IMR-90 (cell line): Measurements from ENCODE around the gene CNTNAP1. TPM values are rescaled to one million over a fixed set of nuclear protein-coding genes. Genes with fewer than 3 reads are reported as not detected.

ENCODE experiments used
- ATAC-seq: fragments of 200-7000 bp; cut with Tn5 transposase; 2 replicates; pipeline ENCODE4 v1.9.1; 2020; ENCODE audit warnings: low read depth, mild to moderate bottlenecking, moderate library complexity
- BruUV-seq: library from RNA; stranded (reverse); fragments of 400-500 nt; replicated peaks from 2 replicates; lab custom pipeline; 2021; lab: Mats Ljungman, UMichigan
- CTCF ChIA-PET: fragments of 300-600 bp; formaldehyde crosslinking; extraction: SDS; loops from one replicate; lab custom pipeline; 2021; ENCODE audit warnings: antibody characterized with exemption; lab: Yijun Ruan, JAX
- POLR2A ChIA-PET: fragments of 300-600 bp; sonication (Branson Sonifier 250); formaldehyde crosslinking; loops from one replicate; lab custom pipeline; 2022; ENCODE audit warnings: antibody characterized with exemption; ENCODE audit not compliant: unreplicated experiment; lab: Charles Lee
- DNase-seq: peaks from one replicate; pipeline ENCODE4 v3.0.0; 2013
- H2AFZ ChIP-seq: replicated peaks from 2 replicates; pipeline ENCODE3; 2013; ENCODE audit warnings: low read length, mild to moderate bottlenecking; ENCODE audit not compliant: poor library complexity
- H2AK5ac ChIP-seq: 2 replicates; pipeline ENCODE4 v1.6.1; 2013; ENCODE audit warnings: low read depth, low read length, inconsistent platforms
- H2AK9ac ChIP-seq: replicated peaks from 2 replicates; pipeline ENCODE3; 2013; ENCODE audit warnings: mild to moderate bottlenecking, low read depth, low read length, moderate library complexity; ENCODE audit not compliant: poor library complexity
- H2BK120ac ChIP-seq: 2 replicates; pipeline ENCODE4 v1.6.1; 2013; ENCODE audit warnings: low read depth, low read length, inconsistent platforms
- H2BK15ac ChIP-seq: 3 replicates; pipeline ENCODE4 v1.6.1; 2013; ENCODE audit warnings: low read depth, low read length, inconsistent platforms
- H2BK20ac ChIP-seq: 2 replicates; pipeline ENCODE4 v1.6.1; 2013; ENCODE audit warnings: low read depth, mild to moderate bottlenecking, inconsistent platforms, low read length, moderate library complexity
- H2BK5ac ChIP-seq: 2 replicates; pipeline ENCODE4 v1.6.1; 2013; ENCODE audit warnings: mild to moderate bottlenecking, low read depth, low read length, inconsistent platforms; ENCODE audit not compliant: poor library complexity, severe bottlenecking
- H3K14ac ChIP-seq: replicated peaks from 2 replicates; pipeline ENCODE4 v1.6.1; 2013; ENCODE audit warnings: low read depth, low read length, inconsistent platforms
- H3K18ac ChIP-seq: 2 replicates; pipeline ENCODE4 v1.6.1; 2013; ENCODE audit warnings: low read depth, low read length, control low read depth
- H3K23ac ChIP-seq: 2 replicates; pipeline ENCODE4 v1.6.1; 2013; ENCODE audit warnings: low read depth, low read length, inconsistent platforms
- H3K27ac ChIP-seq: 2 replicates; pipeline ENCODE4 v1.5.1; 2013; ENCODE audit warnings: mild to moderate bottlenecking, control low read depth, low read length; ENCODE audit not compliant: insufficient read depth
- H3K27me3 ChIP-seq: 2 replicates; pipeline ENCODE4 v1.6.1; 2013; ENCODE audit warnings: low read length; ENCODE audit not compliant: control insufficient read depth, insufficient read depth
- H3K36me3 ChIP-seq: 2 replicates; pipeline ENCODE4 v1.6.1; 2013; ENCODE audit warnings: low read length, mixed read lengths; ENCODE audit not compliant: control insufficient read depth, insufficient read depth
- H3K4ac ChIP-seq: 2 replicates; pipeline ENCODE4 v1.6.1; 2013; ENCODE audit warnings: low read depth, low read length, inconsistent platforms
- H3K4me1 ChIP-seq: 2 replicates; pipeline ENCODE4 v1.6.1; 2013; ENCODE audit warnings: low read length, mixed read lengths; ENCODE audit not compliant: control insufficient read depth, insufficient read depth
- H3K4me2 ChIP-seq: 2 replicates; pipeline ENCODE4 v1.6.1; 2013; ENCODE audit warnings: low read depth, mild to moderate bottlenecking, control low read depth, low read length, moderate library complexity
- H3K4me3 ChIP-seq: 2 replicates; pipeline ENCODE4 v1.5.1; 2013; ENCODE audit warnings: low read depth, mild to moderate bottlenecking, control low read depth, low read length, moderate library complexity; ENCODE audit not compliant: insufficient read depth
- H3K56ac ChIP-seq: 2 replicates; pipeline ENCODE4 v1.6.1; 2013; ENCODE audit warnings: low read length, inconsistent platforms; ENCODE audit not compliant: insufficient read depth; ENCODE audit errors: extremely low read depth
- H3K79me1 ChIP-seq, 2 experiments: 2 replicates each; pipeline ENCODE4 v1.6.1; 2013; ENCODE audit warnings: low read length in 2 of 2, inconsistent platforms in 1 of 2, low read depth in 1 of 2
- H3K9ac ChIP-seq: 2 replicates; pipeline ENCODE4 v1.6.1; 2013; ENCODE audit warnings: low read depth, low read length, control low read depth
- H3K9me1 ChIP-seq: 2 replicates; pipeline ENCODE4 v1.6.1; 2013; ENCODE audit warnings: low read length, inconsistent platforms; ENCODE audit not compliant: insufficient read depth
- H3K9me3 ChIP-seq: 2 replicates; pipeline ENCODE4 v1.6.1; 2013; ENCODE audit warnings: low read length; ENCODE audit not compliant: control insufficient read depth, insufficient read depth
- H4K20me1 ChIP-seq: 2 replicates; pipeline ENCODE4 v1.6.1; 2013; ENCODE audit warnings: low read length, inconsistent platforms; ENCODE audit not compliant: insufficient read depth
- H4K5ac ChIP-seq: 2 replicates; pipeline ENCODE4 v1.6.1; 2013; ENCODE audit warnings: mild to moderate bottlenecking, low read depth, low read length, control low read depth
- H4K8ac ChIP-seq, 2 experiments: 2 replicates each; pipeline ENCODE4 v1.6.1; 2013; ENCODE audit warnings: low read depth in 2 of 2, low read length in 2 of 2, control low read depth in 1 of 2, inconsistent platforms in 1 of 2
- H4K91ac ChIP-seq: 2 replicates; pipeline ENCODE4 v1.6.1; 2013; ENCODE audit warnings: low read depth, low read length, inconsistent platforms; ENCODE audit not compliant: insufficient read depth
- BHLHE40 ChIP-seq: fragments of 150-350 bp; IDR thresholded peaks from 2 replicates; pipeline ENCODE4 v1.6.1; 2016; ENCODE audit warnings: mild to moderate bottlenecking, low read depth, low read length
- CEBPB ChIP-seq: IDR thresholded peaks from 2 replicates; pipeline ENCODE4 v1.6.1; 2012; ENCODE audit warnings: low read depth, low read length, improper control_type of control experiment
- CHD1 ChIP-seq: IDR thresholded peaks from 2 replicates; pipeline ENCODE4 v1.6.1; 2012; ENCODE audit warnings: low read depth, low read length, improper control_type of control experiment
- FOS ChIP-seq: fragments of 150-350 bp; IDR thresholded peaks from 2 replicates; pipeline ENCODE4 v1.6.1; 2016; ENCODE audit warnings: low read depth, low read length
- MAFK ChIP-seq: IDR thresholded peaks from 2 replicates; pipeline ENCODE4 v1.6.1; 2012; ENCODE audit warnings: low read depth, low read length, improper control_type of control experiment
- MAZ ChIP-seq: IDR thresholded peaks from 2 replicates; pipeline ENCODE4 v1.6.1; 2012; ENCODE audit warnings: low read depth, mild to moderate bottlenecking, low read length, improper control_type of control experiment, moderate library complexity, borderline replicate concordance
- MXI1 ChIP-seq: IDR thresholded peaks from 2 replicates; pipeline ENCODE4 v1.6.1; 2012; ENCODE audit warnings: low read depth, mild to moderate bottlenecking, low read length, moderate library complexity, borderline replicate concordance
- NFE2L2 ChIP-seq: fragments of 150-350 bp; IDR thresholded peaks from 2 replicates; pipeline ENCODE4 v1.6.1; 2016; ENCODE audit warnings: low read depth, mild to moderate bottlenecking, low read length
- POLR2A ChIP-seq: IDR thresholded peaks from 2 replicates; pipeline ENCODE4 v1.6.1; 2012; ENCODE audit warnings: mild to moderate bottlenecking, low read depth, low read length
- RAD21 ChIP-seq: IDR thresholded peaks from 2 replicates; pipeline ENCODE4 v1.6.1; 2012; ENCODE audit warnings: low read length, improper control_type of control experiment
- RCOR1 ChIP-seq: IDR thresholded peaks from 2 replicates; pipeline ENCODE4 v1.6.1; 2012; ENCODE audit warnings: mild to moderate bottlenecking, low read length, improper control_type of control experiment; ENCODE audit not compliant: insufficient replicate concordance
- RFX5 ChIP-seq: IDR thresholded peaks from 2 replicates; pipeline ENCODE4 v1.8.0; 2012; ENCODE audit warnings: low read depth, mild to moderate bottlenecking, low read length, moderate library complexity
- SMC3 ChIP-seq: fragments of 150-350 bp; IDR thresholded peaks from 2 replicates; pipeline ENCODE4 v1.6.1; 2016; ENCODE audit warnings: low read depth, mild to moderate bottlenecking, antibody characterized with exemption, low read length, moderate library complexity
- USF2 ChIP-seq: fragments of 150-350 bp; IDR thresholded peaks from 2 replicates; pipeline ENCODE4 v1.6.1; 2017; ENCODE audit warnings: mild to moderate bottlenecking, antibody characterized with exemption, low read length, low read depth
- WGBS, 2 experiments: methylation state at CpG; one replicate each; pipeline versions ENCODE4 v1.1.5 to v1.1.7; 2013; ENCODE audit warnings: missing lambda C conversion rate in 2 of 2; ENCODE audit not compliant: insufficient read length in 1 of 2; ENCODE audit errors: extremely low coverage in 2 of 2; 5-methylcytosine and 5-hydroxymethylcytosine counted together
- dilution Hi-C: fragments of 300-500 bp; cut with HindIII; formaldehyde crosslinking; loops from one replicate; pipeline ENCODE4 v1.14.3; 2018; ENCODE audit warnings: low sequenced_read_pairs; ENCODE audit not compliant: unreplicated experiment
- in situ Hi-C: fragments of 300-500 bp; cut with MboI; formaldehyde crosslinking; loops from 3 replicates; pipeline ENCODE4 v1.14.3; 2019; ENCODE audit warnings: low sequenced_read_pairs, inconsistent platforms, mixed read lengths
- intact Hi-C: fragments of 100-400 bp; cut with micrococcal nuclease; formaldehyde crosslinking; loops from 2 replicates; pipeline ENCODE4 v1.10.0; 2022
- polyA plus RNA-seq, 3 experiments: library from polyadenylated mRNA; depleted of rRNA; stranded (reverse); fragments of >200 nt; gene quantifications; 2 replicates each; pipeline ENCODE4 v1.2.3, GENCODE V29; 2012; ENCODE audit warnings: low replicate concordance in 1 of 3
- total RNA-seq: library from RNA; depleted of rRNA; stranded (reverse); fragments of >200 nt; gene quantifications from 2 replicates; pipeline ENCODE4 v1.2.3, GENCODE V29; 2012
- TF ChIP-seq, protein P1 (sequence below): fragments of 150-350 bp; IDR thresholded peaks from 2 replicates; pipeline ENCODE4 v1.6.1; 2016; ENCODE audit warnings: low read depth, mild to moderate bottlenecking, low read length, moderate library complexity, borderline replicate concordance

The CNTNAP1 gene
- total and polyA plus RNA-seq, 2 of the 4 experiments (the other 2 are of a cell fraction) = 12.2 to 72.2 TPM

GRCh38 chr17:42653179-42654124 lies 28.9 kb upstream of the CNTNAP1 start:
- H3K79me1 ChIP-seq = no peaks in the 10 kb centered on the region
- H3K27me3 ChIP-seq = peaks cover 16% of the 10 kb centered on the region
- H2AK9ac ChIP-seq = peak overlapping the region; percentile 12
- H2BK5ac ChIP-seq = no peak overlapping the region
- peak overlapping the region; percentile 74 for H2AFZ ChIP-seq
- no peak overlapping the region; the same call in 1 of the 2 replicates for H3K18ac ChIP-seq
- peak overlapping the region; percentile 69; the same call in 1 of the 2 replicates for H4K5ac ChIP-seq
- no peak overlapping the region for H3K4me3 ChIP-seq
- no peak overlapping the region for H4K91ac ChIP-seq
- no TSS peak for BruUV-seq
- H3K23ac ChIP-seq = no peak overlapping the region
- no peak overlapping the region for H2BK120ac ChIP-seq
- H4K8ac ChIP-seq = peak overlapping the region in 1 of 2 experiments; percentile 76; a peak in 1 of 4 replicates
- ATAC-seq (peak; percentile 60), DNase-seq (peak; percentile 54)
- intact Hi-C loops = no loop called here
- no peak overlapping the region for H3K27ac ChIP-seq
- peak overlapping the region; percentile 48 for H3K4me2 ChIP-seq
- no peak overlapping the region for H2BK15ac ChIP-seq
- no peaks in the 10 kb centered on the region for H3K36me3 ChIP-seq
- ChIA-PET CTCF (interaction anchor here (0.6 kb wide), 1 partner anchor 139 kb away, joined by 6 read pairs; no protein-coding TSS in a partner anchor), POLR2A (interaction anchor here (0.6 kb wide), 1 partner anchor 917 kb away, joined by 3 read pairs; no protein-coding TSS in a partner anchor)
- dilution Hi-C loops = no loop called here
- 5% methylated on average over 9 of the region's 42 CpGs; no CpG with 5 or more reads in 1 of the 2 experiments for WGBS, 2 experiments
- H2AK5ac ChIP-seq = no peak overlapping the region
- no peak overlapping the region for H3K14ac ChIP-seq
- H3K9me1 ChIP-seq = no peaks in the 10 kb centered on the region
- peaks cover 3% of the 10 kb centered on the region; the same call in 1 of the 2 replicates for H3K4me1 ChIP-seq
- H3K4ac ChIP-seq = 0 out of 2 replicates have a peak overlapping the region, but pooled peaks have one; percentile 0
- H4K20me1 ChIP-seq = no peaks in the 10 kb centered on the region
- no peaks in the 10 kb centered on the region for H3K9me3 ChIP-seq
- peak overlapping the region; percentile 25; the same call in 1 of the 2 replicates for H3K9ac ChIP-seq
- in situ Hi-C loops = no loop called here
- H2BK20ac ChIP-seq = no peak overlapping the region
- no peak overlapping the region for H3K56ac ChIP-seq
- TF ChIP-seq MAFK = no peak
- TF ChIP-seq RCOR1 = no peak
- TF ChIP-seq POLR2A = no peak
- TF ChIP-seq SMC3 = no peak
- no peak for TF ChIP-seq CEBPB
- no peak for TF ChIP-seq FOS
- no peak for TF ChIP-seq CHD1
- TF ChIP-seq BHLHE40 = no peak
- TF ChIP-seq NFE2L2 = no peak
- no peak for TF ChIP-seq USF2
- no peak for TF ChIP-seq MXI1
- TF ChIP-seq, protein P1, sequence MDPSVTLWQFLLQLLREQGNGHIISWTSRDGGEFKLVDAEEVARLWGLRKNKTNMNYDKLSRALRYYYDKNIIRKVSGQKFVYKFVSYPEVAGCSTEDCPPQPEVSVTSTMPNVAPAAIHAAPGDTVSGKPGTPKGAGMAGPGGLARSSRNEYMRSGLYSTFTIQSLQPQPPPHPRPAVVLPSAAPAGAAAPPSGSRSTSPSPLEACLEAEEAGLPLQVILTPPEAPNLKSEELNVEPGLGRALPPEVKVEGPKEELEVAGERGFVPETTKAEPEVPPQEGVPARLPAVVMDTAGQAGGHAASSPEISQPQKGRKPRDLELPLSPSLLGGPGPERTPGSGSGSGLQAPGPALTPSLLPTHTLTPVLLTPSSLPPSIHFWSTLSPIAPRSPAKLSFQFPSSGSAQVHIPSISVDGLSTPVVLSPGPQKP = no peak
- no peak for TF ChIP-seq RAD21
- no peak for TF ChIP-seq RFX5
- no peak for TF ChIP-seq MAZ
